ENCODE results near the gene LBHD2. TPM values are rescaled to one million over a fixed set of nuclear protein-coding genes. Genes with fewer than 3 reads are reported as not detected.

The LBHD2 gene
- total RNA-seq, 1 experiment from 2014 or later: not detected

Other genes starting within 250 kb of the LBHD2 start
- 5.7 TPM for gene AMN, start 161.5 kb upstream of the LBHD2 start, total RNA-seq (2021; ENCODE audit: unreplicated experiment)
- 85.6 TPM for gene CDC42BPB, start 26.7 kb upstream of the LBHD2 start, total RNA-seq (2021; ENCODE audit: unreplicated experiment)
- gene EXOC3L4, start 10.5 kb downstream of the LBHD2 start, total RNA-seq (2021; ENCODE audit: unreplicated experiment): not detected
- gene TNFAIP2, start 39.3 kb downstream of the LBHD2 start, total RNA-seq (2021; ENCODE audit: unreplicated experiment): 74.8 TPM